ENCODE data around the gene GGA1.
A peak's percentile ranks its signal among the peaks of the same experiment; 100 is the strongest.

GGA1 gene, protein sequence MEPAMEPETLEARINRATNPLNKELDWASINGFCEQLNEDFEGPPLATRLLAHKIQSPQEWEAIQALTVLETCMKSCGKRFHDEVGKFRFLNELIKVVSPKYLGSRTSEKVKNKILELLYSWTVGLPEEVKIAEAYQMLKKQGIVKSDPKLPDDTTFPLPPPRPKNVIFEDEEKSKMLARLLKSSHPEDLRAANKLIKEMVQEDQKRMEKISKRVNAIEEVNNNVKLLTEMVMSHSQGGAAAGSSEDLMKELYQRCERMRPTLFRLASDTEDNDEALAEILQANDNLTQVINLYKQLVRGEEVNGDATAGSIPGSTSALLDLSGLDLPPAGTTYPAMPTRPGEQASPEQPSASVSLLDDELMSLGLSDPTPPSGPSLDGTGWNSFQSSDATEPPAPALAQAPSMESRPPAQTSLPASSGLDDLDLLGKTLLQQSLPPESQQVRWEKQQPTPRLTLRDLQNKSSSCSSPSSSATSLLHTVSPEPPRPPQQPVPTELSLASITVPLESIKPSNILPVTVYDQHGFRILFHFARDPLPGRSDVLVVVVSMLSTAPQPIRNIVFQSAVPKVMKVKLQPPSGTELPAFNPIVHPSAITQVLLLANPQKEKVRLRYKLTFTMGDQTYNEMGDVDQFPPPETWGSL

GRCh38 chr22:37608477-37609239 is at the start of gene GGA1:
Gene GGA1 (plus strand): TSS chr22:37608834. CDS start chr22:37608861, 27 bp downstream.
- peak; percentile 90 for DNase-seq (ENCODE audit: low read depth)

GRCh38 chr22:37559521-37559900 is 49.1 kb upstream of the GGA1 start:
- DNase-seq (ENCODE audit: low read depth), result no peak

DNA sequence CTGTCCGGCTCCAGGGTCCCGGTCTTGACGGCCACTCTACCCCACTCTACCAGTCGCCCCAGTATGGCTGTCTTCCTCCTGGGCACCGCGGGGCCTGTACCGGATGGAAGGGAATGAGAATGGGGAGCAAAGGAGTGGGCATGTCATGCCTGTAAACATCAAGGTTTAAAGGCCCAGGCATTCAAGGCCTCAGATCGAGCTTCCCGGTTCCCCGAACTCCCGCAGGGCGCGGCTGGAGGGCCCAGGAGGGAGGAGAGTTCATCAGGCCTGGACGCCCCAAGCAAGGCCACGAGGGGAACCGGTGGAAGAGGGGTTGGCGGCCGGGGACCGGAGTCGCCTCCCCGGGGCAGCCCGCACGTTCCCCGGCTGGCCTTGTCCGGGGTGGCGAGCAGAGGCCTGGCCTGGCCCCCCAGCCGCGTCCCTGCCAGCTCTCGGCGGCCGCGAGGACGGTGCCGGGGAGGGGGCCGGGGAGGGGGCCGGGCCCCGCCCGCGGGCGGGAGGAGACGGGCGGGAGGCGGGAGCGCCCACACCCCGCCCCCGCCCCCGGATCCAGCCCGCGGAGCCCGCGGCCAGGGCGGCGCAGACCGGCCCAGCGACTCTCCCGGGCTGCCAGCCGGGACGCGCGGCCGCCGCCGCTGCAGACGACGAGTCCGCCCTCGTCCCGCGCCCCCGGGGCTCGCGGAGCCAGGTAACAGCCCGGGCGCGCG is 48.6 kb upstream of the GGA1 start, which contains the start of gene CDC42EP1:
Gene CDC42EP1 (plus strand): TSS at position 580 of the 707 bp plus-strand sequence. CDS start 5,870 bp downstream, outside the sequence.
- no peak for DNase-seq (ENCODE audit: low read depth)

DNA sequence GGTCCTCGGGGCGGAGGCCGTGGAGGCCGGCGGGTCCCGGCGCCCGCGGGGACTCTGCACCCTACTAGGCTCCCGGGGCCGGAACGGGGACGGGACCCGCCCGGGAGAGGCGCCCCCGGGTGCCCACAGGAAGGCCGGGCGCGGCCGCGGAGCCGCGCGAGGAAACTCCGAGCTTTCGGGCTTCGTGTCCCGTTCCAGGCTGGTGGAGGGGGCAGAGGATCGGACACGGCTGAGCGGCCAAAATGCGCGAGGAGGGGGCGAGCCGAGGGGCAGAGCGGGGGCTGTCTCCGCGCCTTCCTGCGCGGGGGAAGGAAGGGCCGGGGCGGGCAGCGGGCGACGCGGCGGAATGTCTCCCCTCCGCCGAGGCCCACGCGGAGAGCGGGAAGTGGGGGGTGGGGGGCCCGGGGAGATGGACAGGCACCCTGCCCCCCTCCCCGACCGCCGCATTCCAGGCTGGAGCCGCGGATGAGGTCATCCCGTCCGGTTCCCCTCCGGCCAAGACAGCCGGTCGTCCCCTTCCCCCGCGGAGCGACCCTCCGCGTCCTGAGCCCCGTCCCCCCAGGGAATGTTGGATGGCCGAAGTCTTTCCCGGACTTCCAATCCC is 47.9 kb upstream of the GGA1 start:
- DNase-seq (ENCODE audit: low read depth), result no peak

DNA sequence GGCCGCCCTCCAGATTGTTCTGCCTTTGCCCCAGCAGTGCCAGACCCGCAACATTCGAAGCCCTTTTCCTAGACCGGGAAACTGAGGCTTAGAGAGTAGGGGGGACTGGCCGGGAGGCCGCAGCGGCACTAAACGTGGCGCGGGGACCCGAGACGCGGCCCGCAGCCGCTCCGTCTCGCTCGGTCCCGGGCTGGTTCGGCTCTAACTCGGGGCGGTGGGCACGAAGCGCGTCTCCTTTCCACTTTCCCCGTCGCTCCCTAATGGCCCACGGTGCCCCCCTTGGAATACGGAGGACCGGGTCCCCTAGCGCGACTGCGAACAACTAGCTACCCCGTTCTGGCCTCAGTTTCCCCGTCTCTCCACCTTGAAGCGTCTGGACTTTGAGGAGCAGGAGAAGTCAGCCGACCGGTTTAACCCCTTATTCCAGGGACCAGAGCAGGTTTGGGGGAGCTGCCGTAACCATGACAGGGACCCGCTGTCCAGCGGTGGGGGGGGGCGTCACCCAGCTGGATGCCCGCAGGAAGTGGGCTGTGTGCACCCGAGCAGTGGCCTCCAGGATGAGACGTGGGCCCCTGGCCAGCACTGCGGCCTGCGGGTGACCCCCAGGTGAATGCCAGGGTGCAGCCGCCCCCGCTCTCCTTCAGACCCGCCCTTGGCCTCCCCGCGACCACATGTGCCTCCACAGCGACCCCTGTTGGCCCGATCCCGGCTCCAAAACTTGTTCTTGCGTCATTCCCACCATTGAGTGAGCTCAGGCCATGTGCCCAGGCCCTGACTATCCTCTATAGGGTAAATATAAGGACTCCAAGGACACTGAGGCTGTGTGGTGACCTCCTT is 47.2 kb upstream of the GGA1 start:
- DNase-seq (ENCODE audit: low read depth), result peak; percentile 73

DNA sequence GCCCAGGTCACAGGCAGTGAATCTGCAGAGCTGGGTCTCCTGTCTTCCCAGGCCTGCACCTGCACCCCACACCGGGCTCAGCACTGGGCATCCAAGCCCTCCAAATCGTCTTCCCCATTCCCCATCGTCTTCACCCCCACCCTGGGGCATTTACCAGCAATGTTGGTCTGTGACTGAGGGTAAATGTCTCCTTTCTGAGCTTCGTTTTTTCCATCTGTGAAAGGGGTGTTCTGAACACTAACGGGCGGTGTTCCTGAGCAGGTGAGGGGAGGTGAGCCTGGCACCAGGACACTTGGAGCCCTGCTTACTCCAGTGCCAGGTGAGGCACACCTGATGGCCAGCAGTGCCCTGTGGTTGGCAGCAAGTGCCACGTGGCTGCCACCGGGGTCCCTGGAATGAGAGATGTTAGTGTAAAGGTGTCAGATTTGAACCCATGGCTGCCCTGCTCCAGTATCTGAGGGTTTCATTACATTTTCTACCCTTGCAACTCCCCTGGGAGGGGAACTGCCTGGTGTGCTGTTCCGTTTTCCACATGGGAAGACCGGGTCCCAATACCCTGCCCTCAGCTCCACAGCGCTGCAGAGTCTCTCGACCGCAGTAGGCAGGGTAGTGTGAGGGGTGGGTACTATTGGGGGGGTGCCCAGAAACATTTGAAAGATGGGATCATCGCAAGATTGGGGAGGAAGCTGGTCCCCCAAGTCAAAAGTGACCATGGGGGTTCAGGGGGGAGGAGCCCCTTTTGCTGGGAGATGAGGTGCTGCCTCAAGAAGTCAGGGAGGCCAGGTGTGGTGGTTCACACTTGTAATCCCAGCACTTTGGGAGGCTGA is 46.4 kb upstream of the GGA1 start:
- DNase-seq (ENCODE audit: low read depth), result no peak

DNA sequence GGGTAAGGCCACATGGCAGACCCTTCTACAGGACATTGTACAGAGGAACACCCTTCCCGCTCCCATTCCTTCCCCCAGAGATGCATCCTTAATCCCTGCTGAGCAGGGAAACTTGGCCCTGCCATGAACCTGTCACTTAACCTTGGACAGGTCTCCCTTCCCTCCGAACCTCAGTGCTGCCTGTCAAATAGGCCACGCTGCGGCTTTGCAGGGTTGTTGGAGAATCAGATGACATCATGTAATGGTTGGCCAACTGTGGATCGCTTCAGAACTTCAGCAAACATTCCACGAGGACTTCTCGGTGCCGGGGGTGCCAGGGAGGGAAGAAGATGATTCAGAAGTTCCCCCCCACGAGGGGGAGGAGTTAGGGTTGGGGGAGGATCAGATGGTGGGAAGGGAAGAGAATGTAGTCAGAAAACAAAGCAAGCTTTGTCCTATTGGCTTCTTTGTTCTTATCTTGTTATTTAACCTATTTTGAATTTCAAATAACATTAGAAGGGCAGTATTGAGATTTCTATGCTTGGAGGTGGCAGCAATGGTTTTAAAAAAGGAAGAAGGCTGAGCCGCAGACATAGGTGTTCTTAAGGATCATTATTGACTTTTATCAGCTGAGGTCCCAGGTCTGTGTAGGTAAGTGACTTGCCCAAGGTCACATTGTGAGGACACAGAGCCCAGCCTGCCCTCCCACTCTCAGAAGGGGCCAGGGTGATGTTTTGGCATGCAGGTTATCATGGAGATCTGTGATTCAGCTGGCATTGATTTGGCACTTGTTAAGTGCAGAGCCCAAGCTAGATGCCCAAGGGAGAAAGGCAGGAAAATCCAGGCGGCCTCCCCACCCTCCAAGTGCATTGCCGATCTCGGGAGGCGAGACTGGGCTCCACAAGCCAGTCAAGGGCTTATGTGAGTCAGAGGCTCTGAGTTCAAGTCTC is 45.2 kb upstream of the GGA1 start:
- DNase-seq (ENCODE audit: low read depth), result peak; percentile 90

- DNase-seq (ENCODE audit: low read depth), result no peak
Observed at GRCh38 chr22:37564111-37564711, 44.4 kb upstream of the GGA1 start.

- no peak for DNase-seq (ENCODE audit: low read depth)
Observed at GRCh38 chr22:37565830-37566229, 42.8 kb upstream of the GGA1 start.

GRCh38 chr22:37566329-37566837 is 42.3 kb upstream of the GGA1 start:
- DNase-seq (ENCODE audit: low read depth), result no peak

- no peak for DNase-seq (ENCODE audit: low read depth)
Observed at GRCh38 chr22:37566903-37567798, 41.5 kb upstream of the GGA1 start.

GRCh38 chr22:37568012-37568411 is 40.6 kb upstream of the GGA1 start:
- no peak for DNase-seq (ENCODE audit: low read depth)

DNA sequence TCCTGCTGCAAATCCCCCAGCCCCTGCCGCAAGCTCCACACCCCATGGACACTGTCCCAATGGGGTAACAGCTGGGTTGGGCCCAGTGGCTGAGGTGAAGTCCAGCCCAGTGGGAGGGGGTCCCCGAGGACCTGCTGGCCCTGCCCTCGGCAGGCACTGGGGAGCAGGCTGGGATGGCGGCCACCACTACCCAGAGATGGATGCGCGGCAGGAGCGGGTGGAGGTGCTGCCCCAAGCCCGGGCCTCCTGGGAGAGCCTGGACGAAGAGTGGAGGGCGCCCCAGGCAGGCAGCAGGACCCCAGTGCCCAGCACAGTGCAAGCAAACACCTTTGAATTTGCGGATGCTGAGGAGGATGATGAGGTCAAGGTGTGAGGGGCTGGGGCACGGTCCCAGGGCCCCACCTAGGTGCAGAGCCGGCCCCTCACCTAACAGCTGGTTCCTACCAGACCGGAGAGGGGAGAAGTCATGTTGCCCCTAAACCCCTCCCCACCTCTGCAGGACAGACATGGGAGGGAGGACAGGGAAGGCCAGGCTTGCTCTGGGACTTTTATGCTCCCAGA is 40.1 kb upstream of the GGA1 start:
- no peak for DNase-seq (ENCODE audit: low read depth)

DNA sequence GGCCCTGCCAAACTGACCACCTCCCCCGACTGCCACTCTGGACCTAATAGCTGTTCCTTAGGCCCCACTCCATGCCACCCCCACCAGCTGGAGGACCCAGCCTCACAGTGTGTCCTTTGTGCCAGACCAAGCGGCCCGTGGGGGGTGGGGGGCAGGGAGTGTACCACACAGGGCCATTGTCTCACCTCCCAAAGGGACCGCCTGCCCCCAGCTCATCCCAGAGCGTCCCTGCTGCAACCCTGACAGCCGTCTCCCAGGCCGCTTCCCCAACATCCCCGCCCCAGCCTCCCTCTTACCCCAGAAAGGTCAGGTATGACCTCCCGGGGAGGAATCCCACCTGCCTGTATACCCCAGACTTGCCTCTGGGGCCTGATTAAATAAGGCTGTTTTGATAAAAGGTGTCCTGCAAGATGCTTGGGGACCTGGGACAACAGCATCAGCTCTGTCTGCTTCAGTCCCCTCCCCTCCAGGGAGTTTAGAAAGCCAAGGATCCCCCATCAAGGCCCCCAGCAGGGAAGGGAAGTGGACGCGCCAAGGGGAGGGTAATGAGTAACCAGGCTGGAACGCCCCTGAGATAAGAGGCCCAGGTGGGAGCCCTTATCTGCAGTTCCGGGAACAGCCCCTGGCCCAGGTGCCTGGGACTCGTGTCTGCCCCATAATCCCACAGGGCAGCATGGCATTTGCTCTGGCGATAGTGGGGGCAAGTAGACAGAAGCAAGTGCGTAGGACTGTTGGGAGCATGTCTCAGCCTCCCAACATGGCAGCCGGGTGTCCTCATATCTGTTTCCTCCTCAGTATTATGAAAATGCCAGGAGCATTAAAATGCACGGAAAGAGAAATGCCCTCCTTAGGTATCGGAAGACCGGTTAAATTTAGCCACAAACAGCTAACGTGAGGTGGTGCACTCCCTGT is 39.4 kb upstream of the GGA1 start:
- DNase-seq (ENCODE audit: low read depth), result no peak

GRCh38 chr22:37569921-37570660 is 38.5 kb upstream of the GGA1 start:
- DNase-seq (ENCODE audit: low read depth), result no peak
